HCT116 (cell line): ENCODE data around the gene SFR1. TPM values are rescaled to one million over a fixed set of nuclear protein-coding genes. Genes with fewer than 3 reads are reported as not detected.

Source experiments
- ATAC-seq: fragments of 200-7000 bp; cut with Tn5 transposase; 2 replicates; pipeline ENCODE4 v1.9.1; 2020; ENCODE audit warnings: mild to moderate bottlenecking, moderate library complexity
- BruUV-seq: library from RNA; stranded (reverse); fragments of 400-500 nt; replicated peaks from 2 replicates; lab custom pipeline; 2021; lab: Mats Ljungman, UMichigan
- CTCF ChIA-PET: fragments of 300-600 bp; sonication (Branson Sonifier 250); formaldehyde crosslinking; loops from one replicate; lab custom pipeline; 2021; ENCODE audit warnings: antibody characterized with exemption; lab: Charles Lee
- POLR2A ChIA-PET: fragments of 300-600, 350-600 bp; sonication (Branson Sonifier 250); formaldehyde crosslinking; loops from one replicate; lab custom pipeline; 2021; ENCODE audit warnings: antibody characterized with exemption; lab: Charles Lee
- RAD21 ChIA-PET, 2 experiments: fragments of 300-600 bp; sonication (Branson Sonifier 250); formaldehyde crosslinking; loops; one replicate each; lab custom pipeline; 2023; ENCODE audit warnings: low total read pairs in 2 of 2; ENCODE audit not compliant: uncharacterized antibody in 2 of 2, unreplicated experiment in 2 of 2, low non-redundant PET in 1 of 2; lab: Charles Lee
- DNase-seq: peaks from one replicate; pipeline ENCODE4 v3.0.0-alpha.2; 2010; ENCODE audit warnings: low read depth, low spot score
- H2AFZ ChIP-seq: fragments of 200-600 bp; shearing (Covaris generic), sonication (generic); 2 replicates; pipeline ENCODE4 v1.6.1; 2017; ENCODE audit warnings: low read depth, mixed run types, mixed read lengths, antibody characterized with exemption, low read length; ENCODE audit not compliant: poor library complexity, severe bottlenecking
- H3K27ac ChIP-seq: 2 replicates; pipeline ENCODE4 v1.5.1; 2012; ENCODE audit warnings: low read depth, low read length
- H3K27me3 ChIP-seq: fragments of 200-600 bp; sonication (generic); 2 replicates; pipeline ENCODE4 v1.6.1; 2016; ENCODE audit warnings: mixed run types, low read length, mixed read lengths; ENCODE audit not compliant: insufficient read depth
- H3K36me3 ChIP-seq, 2 experiments: fragments of 200-500 bp in 1 of 2; fragments of 200-600 bp in 1 of 2; sonication (Bioruptor generic) in 1 of 2; sonication (generic) in 1 of 2; 2 replicates each; pipeline versions ENCODE4 v1.5.1 to v1.6.1; 2014 to 2016; ENCODE audit warnings: low read length in 2 of 2, inconsistent platforms in 1 of 2, mixed read lengths in 1 of 2, mixed run types in 1 of 2; ENCODE audit not compliant: insufficient read depth in 2 of 2, control insufficient read depth in 1 of 2
- H3K4me1 ChIP-seq, 2 experiments: fragments of 200-600 bp in 1 of 2; sonication (generic) in 1 of 2; 2 replicates each; pipeline versions ENCODE4 v1.5.1 to v1.6.1; 2012 to 2017; ENCODE audit warnings: low read length in 2 of 2, inconsistent platforms in 1 of 2, mild to moderate bottlenecking in 1 of 2, mixed read lengths in 1 of 2, mixed run types in 1 of 2, moderate library complexity in 1 of 2; ENCODE audit not compliant: insufficient read depth in 2 of 2, control insufficient read depth in 1 of 2
- H3K4me2 ChIP-seq: fragments of 200-600 bp; sonication (generic); 2 replicates; pipeline ENCODE4 v1.6.1; 2017; ENCODE audit warnings: mixed run types, low read length, mixed read lengths
- H3K4me3 ChIP-seq, 2 experiments: fragments of 200-600 bp in 1 of 2; sonication (generic) in 1 of 2; replicated peaks in 1 of 2; 2 replicates each; pipeline ENCODE4 v1.5.1; 2011 to 2016; ENCODE audit warnings: low read length in 2 of 2, control low read depth in 1 of 2, low read depth in 1 of 2, mild to moderate bottlenecking in 1 of 2, mixed read lengths in 1 of 2, mixed run types in 1 of 2
- H3K79me2 ChIP-seq: fragments of 200-600 bp; sonication (generic); 2 replicates; pipeline ENCODE4 v1.6.1; 2017; ENCODE audit warnings: mild to moderate bottlenecking, mixed run types, low read length, moderate library complexity, mixed read lengths; ENCODE audit not compliant: insufficient read depth
- H3K9ac ChIP-seq: fragments of 200-600 bp; sonication (generic); 2 replicates; pipeline ENCODE4 v1.6.1; 2016; ENCODE audit warnings: low read length, mixed read lengths
- H3K9me2 ChIP-seq: fragments of 200-600 bp; sonication (generic), shearing (Covaris generic); 2 replicates; pipeline ENCODE4 v1.6.1; 2017; ENCODE audit warnings: mixed run types, mild to moderate bottlenecking, moderate library complexity; ENCODE audit not compliant: insufficient read depth
- H3K9me3 ChIP-seq, 2 experiments: fragments of 200-500 bp in 1 of 2; fragments of 200-600 bp in 1 of 2; sonication (Bioruptor generic) in 1 of 2; sonication (generic) in 1 of 2; 2 replicates each; pipeline ENCODE4 v1.6.1; 2014 to 2017; ENCODE audit warnings: low read length in 2 of 2, mixed read lengths in 2 of 2, inconsistent platforms in 1 of 2, low read depth in 1 of 2, mild to moderate bottlenecking in 1 of 2, mixed run types in 1 of 2, moderate library complexity in 1 of 2; ENCODE audit not compliant: control insufficient read depth in 1 of 2, insufficient read depth in 1 of 2
- H4K20me1 ChIP-seq: fragments of 200-600 bp; sonication (generic), shearing (Covaris generic); 2 replicates; pipeline ENCODE4 v1.6.1; 2017; ENCODE audit warnings: mixed run types, mild to moderate bottlenecking, moderate library complexity; ENCODE audit not compliant: insufficient read depth
- CEBPB ChIP-seq: IDR thresholded peaks from 2 replicates; pipeline ENCODE4 v1.6.1; 2012; ENCODE audit warnings: low read depth
- CTCF ChIP-seq, 3 experiments: fragments of 200-600 bp in 1 of 3; sonication (generic) in 1 of 3; IDR thresholded peaks in 2 of 3; conservative IDR thresholded peaks in 1 of 3; 2 replicates each; pipeline ENCODE4 v1.5.1; 2012 to 2017; ENCODE audit warnings: low read depth in 2 of 3, low read length in 2 of 3, antibody characterized with exemption in 1 of 3, borderline replicate concordance in 1 of 3, control low read depth in 1 of 3, mild to moderate bottlenecking in 1 of 3, mixed read lengths in 1 of 3, mixed run types in 1 of 3, moderate library complexity in 1 of 3; ENCODE audit not compliant: insufficient read depth in 1 of 3
- MAX ChIP-seq: IDR thresholded peaks from 2 replicates; pipeline ENCODE4 v1.6.1; 2012
- RAD21 ChIP-seq: IDR thresholded peaks from 2 replicates; pipeline ENCODE4 v1.6.1; 2012; ENCODE audit warnings: low read depth, mild to moderate bottlenecking
- REST ChIP-seq: IDR thresholded peaks from 2 replicates; pipeline ENCODE4 v1.6.1; 2012; ENCODE audit warnings: low read depth
- SRF ChIP-seq: IDR thresholded peaks from 2 replicates; pipeline ENCODE4 v1.6.1; 2012; ENCODE audit warnings: low read depth
- ZNF274 ChIP-seq: fragments of 200-500 bp; sonication (Bioruptor generic); IDR thresholded peaks from 2 replicates; pipeline ENCODE4 v1.6.1; 2014; ENCODE audit warnings: mild to moderate bottlenecking, low read depth, low read length, inconsistent platforms
- intact Hi-C: fragments of 100-400 bp; cut with micrococcal nuclease; formaldehyde crosslinking; loops from 2 replicates; pipeline ENCODE4 v1.10.0; 2022
- total RNA-seq: library from RNA; stranded (reverse); gene quantifications from one replicate; pipeline ENCODE4 v1.2.1, GENCODE V29; 2021; ENCODE audit not compliant: unreplicated experiment

The SFR1 gene
- total RNA-seq, 1 experiment from 2014 or later, result 38.5 TPM

- no peak overlapping the region for H3K4me2 ChIP-seq
- peak overlapping the region; percentile 56 for H2AFZ ChIP-seq
- intact Hi-C loops, result no loop called here
- ChIA-PET RAD21 (no interaction called here), POLR2A (interaction anchor here (1.0 kb wide), 1 partner anchor 130 kb away, joined by 3 read pairs; the partner anchor contains the start of gene GSTO2)
- no peaks in the 10 kb centered on the region for H3K9me3 ChIP-seq
- H3K36me3 ChIP-seq, result no peaks in the 10 kb centered on the region
- BruUV-seq, result no TSS peak
- TF ChIP-seq CEBPB, result no peak
- TF ChIP-seq REST, result no peak
- TF ChIP-seq ZNF274, result no peak
- TF ChIP-seq CTCF (IDR thresholded peaks at IDR 0.05 in 2 of 3, conservative IDR thresholded peaks at IDR 0.05 in 1 of 3; ENCODE audit: borderline replicate concordance in 1 of 3, insufficient read depth in 1 of 3, low read depth in 2 of 3, low read length in 2 of 3), result peak; percentile 52 to 86 (median 80); a peak in 5 of 6 replicates
- TF ChIP-seq MAX, result peak; percentile 11; the same call in 1 of the 2 replicates
- no peak for TF ChIP-seq SRF
- TF ChIP-seq RAD21, result peak; percentile 77
- TF ChIP-seq, all 23 proteins: peak for 3
- H4K20me1 ChIP-seq, result no peaks in the 10 kb centered on the region
- no peak for DNase-seq
- no peak overlapping the region for H3K9ac ChIP-seq
- H3K27me3 ChIP-seq, result no peaks in the 10 kb centered on the region
- no peaks in the 10 kb centered on the region for H3K79me2 ChIP-seq
- H3K27ac ChIP-seq, result no peak overlapping the region
- no peaks in the 10 kb centered on the region for H3K4me1 ChIP-seq
- no peak overlapping the region for H3K4me3 ChIP-seq
- H3K9me2 ChIP-seq, result no peaks in the 10 kb centered on the region
- CTCF ChIA-PET, result interaction anchor here (0.5 to 4.4 kb wide), 12 partner anchors 9 to 144 kb away, joined by 3 to 44 read pairs (median 4); partner anchors contain the start of gene SFR1
- peak; percentile 84 for ATAC-seq
Observed at GRCh38 chr10:104139221-104139620, 17.2 kb downstream of the SFR1 start.
